Mesothelial cell of epicardium (in vitro differentiated cells): ENCODE data around the gene ATG14. TPM values are rescaled to one million over a fixed set of nuclear protein-coding genes. Genes with fewer than 3 reads are reported as not detected.
"Not testable (repeated sequence)": the region's sequence is repeated elsewhere in the genome, so short reads cannot be mapped to it uniquely, and the experiment has no call there.

Source experiments
- DNase-seq, 2 experiments: peaks; one replicate each; pipeline ENCODE4 v3.0.0; 2021; ENCODE audit warnings: low spot score in 2 of 2; ENCODE audit not compliant: unreplicated experiment in 2 of 2
- H3K27ac Mint-ChIP-seq: 2 replicates; pipeline ENCODE4 v1.8.0; 2021; ENCODE audit warnings: mixed read lengths
- H3K27me3 Mint-ChIP-seq: 2 replicates; pipeline ENCODE4 v1.8.0; 2021; ENCODE audit warnings: low read depth, mixed read lengths
- H3K36me3 Mint-ChIP-seq: 2 replicates; pipeline ENCODE4 v1.8.0; 2021; ENCODE audit warnings: mixed read lengths
- H3K4me1 Mint-ChIP-seq: 2 replicates; pipeline ENCODE4 v1.8.0; 2021; ENCODE audit warnings: mixed read lengths
- H3K4me3 Mint-ChIP-seq: 2 replicates; pipeline ENCODE4 v1.8.0; 2021; ENCODE audit warnings: mild to moderate bottlenecking, moderate library complexity, mixed read lengths
- H3K9me3 Mint-ChIP-seq: 2 replicates; pipeline ENCODE4 v1.8.0; 2021; ENCODE audit warnings: mixed read lengths
- CTCF ChIP-seq: fragments of 200-600 bp; sonication (generic); IDR thresholded peaks from one replicate; pipeline ENCODE4 v1.5.0; 2021; ENCODE audit warnings: antibody characterized with exemption; ENCODE audit not compliant: unreplicated experiment
- total RNA-seq: library from RNA; stranded (reverse); gene quantifications from 3 replicates; pipeline ENCODE4 v1.2.1, GENCODE V29; 2021

Gene ATG14
- 16.6 to 17.1 TPM (median 17.0 TPM) in 3 replicates for total RNA-seq

GRCh38 chr14:55411426-55412389 lies at the start of gene ATG14:
Gene ATG14, minus strand, starts transcription at chr14:55411830. Its CDS starts 8 bp downstream, at chr14:55411822.
- H3K4me3 Mint-ChIP-seq: peak within 1 kb of the TSS; percentile 89
- peak; percentile 73 to 80 for DNase-seq
- H3K9me3 Mint-ChIP-seq: no peaks in the 10 kb centered on the region
- no peak for TF ChIP-seq CTCF
- H3K36me3 Mint-ChIP-seq: no peaks in the 10 kb centered on the region
- H3K27ac Mint-ChIP-seq: peak within 1 kb of the TSS; percentile 92
- H3K27me3 Mint-ChIP-seq: peaks cover 23% of the 10 kb centered on the region
- H3K4me1 Mint-ChIP-seq: peaks cover 31% of the 10 kb centered on the region

GRCh38 chr14:55458800-55459515 lies 47.3 kb upstream of the ATG14 start:
- peaks cover 10% of the 10 kb centered on the region for H3K4me1 Mint-ChIP-seq
- no peak overlapping the region for H3K27ac Mint-ChIP-seq

GRCh38 chr14:55457496-55457895 lies 45.9 kb upstream of the ATG14 start:
- Mint-ChIP-seq H3K36me3 (peaks cover 2% of the 10 kb centered on the region), H3K27me3 (no peaks in the 10 kb centered on the region), H3K4me1 (peaks cover 15% of the 10 kb centered on the region), H3K27ac (no peak overlapping the region), H3K9me3 (no peaks in the 10 kb centered on the region), H3K4me3 (no peak overlapping the region)
- TF ChIP-seq CTCF: no peak
- no peak for DNase-seq

More at GRCh38 chr14:55458800-55459515, 47.3 kb upstream of the ATG14 start:
- Mint-ChIP-seq H3K9me3 (no peaks in the 10 kb centered on the region), H3K36me3 (peaks cover 2% of the 10 kb centered on the region), H3K27me3 (no peaks in the 10 kb centered on the region), H3K4me3 (no peak overlapping the region)
- DNase-seq: no peak
- TF ChIP-seq CTCF: no peak

GRCh38 chr14:55456411-55456810 lies 44.8 kb upstream of the ATG14 start:
- not testable (repeated sequence) for H3K4me3 Mint-ChIP-seq, H3K27me3 Mint-ChIP-seq

GRCh38 chr14:55454264-55455002 lies 42.8 kb upstream of the ATG14 start:
- peak overlapping the region; percentile 85 for H3K27ac Mint-ChIP-seq
- DNase-seq: peak in 1 of 2 experiments; percentile 59
- H3K4me3 Mint-ChIP-seq: peak overlapping the region; percentile 28
- peaks cover 2% of the 10 kb centered on the region for H3K36me3 Mint-ChIP-seq
- H3K9me3 Mint-ChIP-seq: no peaks in the 10 kb centered on the region
- H3K4me1 Mint-ChIP-seq: peaks cover 15% of the 10 kb centered on the region
- no peak for TF ChIP-seq CTCF
- H3K27me3 Mint-ChIP-seq: no peaks in the 10 kb centered on the region

More at GRCh38 chr14:55456411-55456810, 44.8 kb upstream of the ATG14 start:
- DNase-seq, H3K36me3 Mint-ChIP-seq, H3K9me3 Mint-ChIP-seq, H3K27ac Mint-ChIP-seq: not testable (repeated sequence)
- H3K4me1 Mint-ChIP-seq: peaks cover 15% of the 10 kb centered on the region
